ENCODE data around the gene TRAF2. TPM values are rescaled to one million over a fixed set of nuclear protein-coding genes. Genes with fewer than 3 reads are reported as not detected.

TRAF2 gene
- total and polyA plus RNA-seq, 2 of the 4 experiments (the other 2 are of a cell fraction) = 6.6 to 12.0 TPM

GRCh38 chr9:136968333-136969127 lies 82.2 kb downstream of the TRAF2 start:
- Histone ChIP-seq H3K18ac (ENCODE audit: low read depth, low read length) (no peak overlapping the region), H2BK120ac (ENCODE audit: low read depth, low read length) (no peak overlapping the region), H2AK5ac (ENCODE audit: low read depth, low read length) (no peak overlapping the region), H3K14ac (replicated peaks; ENCODE audit: low read depth, low read length) (no peak overlapping the region), H2BK20ac (ENCODE audit: low read depth, low read length) (no peak overlapping the region), H3K27me3 (ENCODE audit: control insufficient read depth, insufficient read depth, low read length) (peaks cover 20% of the 10 kb centered on the region), H4K5ac (ENCODE audit: low read depth, low read length) (no peak overlapping the region), H3K9me1 (ENCODE audit: insufficient read depth, low read length) (no peaks in the 10 kb centered on the region), H4K20me1 (ENCODE audit: insufficient read depth, low read length) (no peaks in the 10 kb centered on the region), H2BK5ac (ENCODE audit: low read depth, low read length, poor library complexity, severe bottlenecking) (no peak overlapping the region), H3K4me2 (ENCODE audit: low read depth, low read length) (no peak overlapping the region), H3K4ac (ENCODE audit: low read depth, low read length) (no peak overlapping the region), H3K4me1 (ENCODE audit: control insufficient read depth, insufficient read depth, low read length) (no peaks in the 10 kb centered on the region), H3K36me3 (ENCODE audit: control insufficient read depth, insufficient read depth, low read length) (no peaks in the 10 kb centered on the region), H3K23ac (ENCODE audit: low read depth, low read length) (no peak overlapping the region), H3K79me1 (ENCODE audit: low read depth in 1 of 2, low read length in 2 of 2) (no peaks in the 10 kb centered on the region), H2BK15ac (ENCODE audit: low read depth, low read length) (no peak overlapping the region), H2AFZ (replicated peaks; ENCODE audit: low read length, poor library complexity) (peak overlapping the region; percentile 1), H4K91ac (ENCODE audit: insufficient read depth, low read depth, low read length) (no peak overlapping the region), H3K56ac (ENCODE audit: extremely low read depth, insufficient read depth, low read length) (no peak overlapping the region), H3K4me3 (ENCODE audit: insufficient read depth, low read depth, low read length) (no peak overlapping the region), H4K8ac (ENCODE audit: low read depth in 2 of 2, low read length in 2 of 2) (no peak overlapping the region), H3K27ac (ENCODE audit: insufficient read depth, low read length) (no peak overlapping the region), H2AK9ac (replicated peaks; ENCODE audit: low read depth, low read length, poor library complexity) (peak overlapping the region; percentile 42), H3K9me3 (ENCODE audit: control insufficient read depth, insufficient read depth, low read length) (no peaks in the 10 kb centered on the region), H3K9ac (ENCODE audit: low read depth, low read length) (no peak overlapping the region)
- in situ Hi-C loops (cut with MboI; ENCODE audit: low sequenced_read_pairs) (no loop called here), intact Hi-C loops (cut with micrococcal nuclease) (no loop called here), dilution Hi-C loops (cut with HindIII; ENCODE audit: low sequenced_read_pairs, unreplicated experiment) (no loop called here)
- ChIA-PET POLR2A (ENCODE audit: unreplicated experiment) (no interaction called here), CTCF (interaction anchor here (1.0 kb wide), 1 partner anchor 60 kb away, joined by 3 read pairs; no protein-coding TSS in a partner anchor)
- DNase-seq (no peak), ATAC-seq (ENCODE audit: low read depth) (no peak)
- no TSS peak for BruUV-seq (replicated peaks)
- WGBS, 2 experiments (ENCODE audit: extremely low coverage in 2 of 2, insufficient read length in 1 of 2) = 79% methylated on average over 8 of the region's 17 CpGs; no CpG with 5 or more reads in 1 of the 2 experiments
- TF ChIP-seq POLR2A (IDR thresholded peaks at IDR 0.05; ENCODE audit: low read depth, low read length) = no peak
- TF ChIP-seq RFX5 (IDR thresholded peaks at IDR 0.05; ENCODE audit: low read depth, low read length) = no peak
- TF ChIP-seq ELK1 (IDR thresholded peaks at IDR 0.05; ENCODE audit: borderline replicate concordance, low read depth, low read length) = no peak
- TF ChIP-seq SMC3 (IDR thresholded peaks at IDR 0.05; ENCODE audit: low read depth, low read length) = no peak
- TF ChIP-seq MXI1 (IDR thresholded peaks at IDR 0.05; ENCODE audit: borderline replicate concordance, low read depth, low read length) = no peak
- no peak for TF ChIP-seq FOS (IDR thresholded peaks at IDR 0.05; ENCODE audit: low read depth, low read length)
- no peak for TF ChIP-seq CEBPB (IDR thresholded peaks at IDR 0.05; ENCODE audit: low read depth, low read length)
